GM18507 (cell line): Measurements from ENCODE around the gene LHFPL2.
A peak's percentile ranks its signal among the peaks of the same experiment; 100 is the strongest.

ENCODE experiments used
- DNase-seq: peaks from one replicate; pipeline ENCODE4 v3.0.0; 2011; ENCODE audit warnings: low read depth; ENCODE audit not compliant: insufficient read length; ENCODE audit errors: extremely low spot score
- FAIRE-seq: peaks from 2 replicates; lab custom pipeline; 2011; peaks lifted over from hg19 to GRCh38; lab: Jason Lieb, UNC

Gene LHFPL2

DNA sequence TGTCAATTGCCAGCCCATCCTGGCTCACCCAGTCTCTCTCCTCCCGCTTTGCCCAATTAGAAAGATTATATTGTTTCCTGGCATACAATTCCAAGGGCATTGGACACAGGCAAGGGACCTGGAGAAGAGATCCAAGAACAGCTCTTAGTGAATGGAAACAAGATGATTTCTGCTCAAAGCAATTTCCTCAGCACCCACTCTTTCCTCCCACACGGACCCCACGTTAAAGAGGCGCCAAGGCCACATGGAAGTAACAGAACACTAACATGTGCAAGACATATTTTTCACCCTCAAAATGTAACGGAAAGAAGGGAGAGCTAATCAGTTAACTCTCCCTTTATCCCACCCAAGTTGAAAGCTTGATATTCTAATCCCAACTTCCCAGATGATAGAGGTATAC, 111.2 kb downstream of the LHFPL2 start:
- DNase-seq (no peak), FAIRE-seq (no peak)

DNA sequence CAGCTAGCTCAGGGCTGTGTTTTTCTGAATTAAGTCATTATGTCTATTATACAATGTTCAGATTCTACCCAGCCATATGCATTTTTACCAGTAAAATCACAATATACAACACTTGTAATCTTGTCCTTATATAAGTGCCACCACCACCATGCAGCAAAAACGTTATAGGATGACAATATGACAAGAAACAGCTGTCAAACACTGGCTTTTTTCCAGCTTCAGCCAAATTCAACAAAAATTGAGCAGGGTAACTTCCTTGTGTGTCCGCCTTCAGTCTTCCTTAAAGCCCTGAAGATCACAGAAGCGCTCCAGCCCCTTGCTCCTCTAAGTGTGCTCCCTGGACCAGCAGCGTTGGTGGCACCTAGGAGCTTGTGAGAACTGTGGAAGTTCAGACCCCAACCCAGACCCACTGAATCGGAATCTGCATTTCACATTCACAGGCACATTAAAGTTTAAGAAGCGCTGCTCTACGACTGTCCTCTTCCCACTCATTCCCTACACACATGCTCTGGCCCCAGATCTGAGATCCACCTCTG, 111.8 kb downstream of the LHFPL2 start:
- DNase-seq (no peak), FAIRE-seq (no peak)

DNA sequence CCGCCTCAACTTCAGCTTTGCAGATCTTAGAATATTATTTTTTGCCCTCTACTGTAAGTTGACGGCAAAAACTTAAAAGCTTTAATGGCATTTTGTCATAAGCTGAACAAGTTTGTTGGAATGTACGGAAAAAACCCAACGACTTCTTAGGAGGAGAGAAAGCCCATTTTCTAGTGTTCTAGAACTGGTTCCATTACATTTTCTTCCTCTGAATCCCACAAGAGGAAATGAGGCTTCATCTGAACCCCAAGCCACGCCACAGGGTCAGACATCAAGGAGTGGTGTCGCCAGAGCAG, 113.7 kb downstream of the LHFPL2 start:
- no peak for FAIRE-seq

DNA sequence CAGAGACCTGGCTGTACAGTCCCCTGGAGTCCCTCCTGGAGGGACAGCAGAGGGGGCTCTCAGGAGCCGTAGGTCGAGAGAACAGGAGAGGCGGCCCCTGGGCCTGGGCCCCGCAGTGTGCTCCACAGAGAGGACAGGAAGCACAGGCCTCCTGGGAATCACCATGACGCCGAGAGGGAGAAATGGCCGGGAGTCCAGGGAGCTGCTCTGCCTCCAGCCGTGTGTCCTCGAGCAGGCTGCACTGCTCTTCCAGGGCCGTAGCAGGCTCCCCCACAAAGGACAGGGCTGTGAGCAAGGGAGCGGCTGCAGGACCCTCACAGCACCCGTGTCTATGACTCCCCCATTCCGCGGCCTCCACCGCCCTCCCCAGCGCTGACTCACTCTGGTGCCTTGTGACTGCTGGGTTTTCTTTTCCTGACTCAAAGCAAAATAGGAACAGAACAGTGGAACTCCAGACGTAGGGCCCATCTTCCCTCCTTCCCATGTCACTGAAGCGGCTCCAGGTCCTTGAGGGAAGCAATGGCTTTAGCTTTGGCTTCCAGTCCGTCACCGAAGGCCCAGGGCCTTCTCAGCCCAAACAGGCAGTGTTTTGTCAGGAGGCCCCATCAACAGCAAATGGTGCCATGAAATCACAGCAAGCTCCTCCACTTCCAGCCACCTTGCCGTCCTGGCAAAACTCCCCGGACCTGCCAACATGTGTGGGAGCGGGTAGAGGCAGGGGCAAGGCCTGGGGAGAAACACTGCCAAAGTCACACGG, 114.2 kb downstream of the LHFPL2 start:
- FAIRE-seq (no peak), DNase-seq (no peak)

More for the DNA sequence above, 113.7 kb downstream of the LHFPL2 start:
- DNase-seq = no peak

DNA sequence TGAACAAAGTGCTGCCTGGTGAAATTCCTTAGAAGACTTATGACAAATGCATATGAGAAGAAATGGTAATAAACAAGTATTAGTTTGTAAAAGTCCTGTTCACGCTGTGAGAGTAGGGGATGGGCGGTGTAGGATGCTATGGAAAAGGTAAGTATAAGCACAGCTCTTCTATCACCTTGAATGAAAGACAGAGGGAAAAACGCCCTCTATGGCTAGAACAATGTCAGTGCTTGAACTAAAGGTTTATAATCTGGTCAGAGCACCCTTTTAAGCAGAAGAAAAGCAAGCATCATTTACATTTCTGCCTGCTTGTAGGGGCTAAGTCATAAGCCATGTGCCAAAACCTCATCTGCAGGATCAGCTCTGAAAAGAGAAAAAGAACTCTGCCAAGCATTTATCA, 115.2 kb downstream of the LHFPL2 start:
- peak; percentile 54 for FAIRE-seq

DNA sequence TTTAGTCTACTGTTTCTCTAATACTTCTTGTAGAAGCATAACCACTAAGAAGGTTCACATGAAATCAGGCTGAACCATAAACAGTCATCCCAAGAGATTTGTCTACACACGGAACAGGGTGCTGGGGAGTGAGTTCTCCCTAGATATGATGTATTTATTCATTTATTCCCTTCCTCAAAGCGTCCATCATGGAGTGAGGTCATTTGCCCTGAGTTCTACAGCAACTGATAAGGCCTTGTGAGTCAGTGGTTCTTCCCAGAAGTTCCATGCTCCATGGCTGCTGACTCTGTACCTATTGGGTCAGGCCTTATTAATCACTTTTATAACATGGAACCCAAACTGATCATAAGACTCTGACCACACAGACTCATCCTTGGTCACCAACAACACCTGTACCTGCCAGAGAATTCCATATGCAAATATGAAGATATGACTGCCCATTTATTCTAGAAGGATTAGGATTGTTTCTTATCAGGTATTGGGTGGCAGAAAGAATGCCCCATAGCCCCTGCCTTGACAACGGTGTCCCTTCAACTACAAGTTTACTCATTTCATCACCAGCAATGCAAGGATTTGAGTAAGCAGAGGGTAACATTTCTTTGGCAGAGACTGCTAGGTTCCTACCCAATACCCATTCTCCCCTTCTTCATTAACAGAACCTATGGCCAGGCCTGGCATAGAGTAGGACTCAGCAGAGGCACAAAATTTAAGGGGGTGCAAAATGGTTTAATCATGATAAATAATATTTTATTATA, 118.1 kb downstream of the LHFPL2 start:
- no peak for FAIRE-seq
- no peak for DNase-seq

More for the DNA sequence above, 115.2 kb downstream of the LHFPL2 start:
- DNase-seq = no peak

DNA sequence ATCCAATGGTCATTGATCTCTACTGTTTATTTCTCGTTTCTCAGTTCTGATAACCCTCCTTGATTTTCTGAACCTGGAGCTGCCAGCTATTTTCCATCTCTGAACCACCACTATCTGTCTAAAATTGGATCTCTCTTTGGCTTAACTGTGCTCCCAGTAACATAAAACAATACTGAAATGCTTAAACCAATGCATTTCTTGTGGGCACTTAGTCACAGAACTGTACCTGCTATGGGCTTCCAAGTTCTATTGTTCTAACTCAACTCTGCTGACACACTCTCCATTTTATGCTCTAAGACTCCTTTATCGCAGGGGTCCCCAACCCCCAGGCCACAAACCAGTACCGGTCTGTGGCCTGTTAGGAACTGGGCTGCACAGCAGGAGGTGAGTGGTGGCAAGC, 120.6 kb downstream of the LHFPL2 start:
- DNase-seq = no peak
- FAIRE-seq = no peak

DNA sequence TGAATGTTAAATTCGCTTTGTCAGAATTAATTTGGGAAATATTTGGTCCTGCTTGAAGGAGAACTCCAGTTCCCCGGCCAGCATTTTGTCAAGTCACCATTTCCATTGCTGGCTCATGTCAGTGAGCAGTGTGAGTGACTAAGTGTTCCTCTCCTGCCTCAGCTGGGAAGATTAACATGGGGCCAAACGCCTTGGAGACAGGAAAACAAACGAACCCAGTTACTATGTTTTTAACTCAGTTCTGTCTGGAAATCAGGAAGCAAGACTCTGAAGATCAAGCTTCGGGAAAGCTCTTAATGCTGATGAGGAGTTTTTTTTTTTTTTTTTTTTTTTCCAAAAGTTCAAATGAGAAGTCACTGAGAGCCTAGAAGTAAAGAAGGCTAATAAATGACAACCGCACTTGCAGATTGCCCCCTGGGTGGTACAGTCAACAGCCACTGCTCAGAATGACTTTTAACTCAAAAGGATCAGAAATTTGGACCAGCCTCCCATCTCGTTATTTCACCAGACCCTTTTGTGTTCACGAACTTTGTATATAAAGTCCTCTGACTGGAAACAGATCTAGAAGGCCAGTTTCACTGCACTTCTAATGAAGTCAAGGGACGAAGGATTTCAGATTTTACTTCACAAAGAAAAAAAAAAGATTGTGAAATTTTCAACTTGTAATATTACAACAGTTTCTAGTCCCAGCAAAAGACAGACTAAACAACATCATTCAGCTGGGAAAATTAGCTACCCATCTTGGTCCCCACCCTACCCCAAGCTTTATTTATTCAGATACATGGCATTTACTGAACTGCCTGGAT, 121.3 kb downstream of the LHFPL2 start:
- DNase-seq = no peak
- no peak for FAIRE-seq

DNA sequence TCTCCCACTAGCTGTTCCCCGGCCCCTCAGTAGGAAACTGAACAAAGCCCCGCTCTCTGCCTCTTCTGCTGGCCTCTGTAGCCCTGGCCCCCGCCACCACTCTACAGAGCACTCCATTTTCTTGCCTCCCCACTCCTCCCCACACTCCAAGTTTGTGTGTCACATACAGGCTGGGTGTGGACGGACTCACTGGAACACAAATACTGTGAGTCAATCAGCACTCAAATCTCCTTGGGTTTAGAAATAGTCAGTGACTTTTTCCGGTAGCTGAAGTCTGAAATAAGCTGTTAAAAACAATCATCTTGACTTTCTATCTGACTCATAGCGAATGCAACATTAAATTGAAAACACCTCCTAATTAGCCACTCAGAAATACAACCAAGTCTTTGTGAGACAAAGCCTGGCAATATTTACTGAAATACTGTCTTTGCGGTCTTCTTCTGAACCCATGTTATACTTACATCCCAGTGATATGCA, 122.5 kb downstream of the LHFPL2 start:
- FAIRE-seq = no peak
- DNase-seq = no peak

DNA sequence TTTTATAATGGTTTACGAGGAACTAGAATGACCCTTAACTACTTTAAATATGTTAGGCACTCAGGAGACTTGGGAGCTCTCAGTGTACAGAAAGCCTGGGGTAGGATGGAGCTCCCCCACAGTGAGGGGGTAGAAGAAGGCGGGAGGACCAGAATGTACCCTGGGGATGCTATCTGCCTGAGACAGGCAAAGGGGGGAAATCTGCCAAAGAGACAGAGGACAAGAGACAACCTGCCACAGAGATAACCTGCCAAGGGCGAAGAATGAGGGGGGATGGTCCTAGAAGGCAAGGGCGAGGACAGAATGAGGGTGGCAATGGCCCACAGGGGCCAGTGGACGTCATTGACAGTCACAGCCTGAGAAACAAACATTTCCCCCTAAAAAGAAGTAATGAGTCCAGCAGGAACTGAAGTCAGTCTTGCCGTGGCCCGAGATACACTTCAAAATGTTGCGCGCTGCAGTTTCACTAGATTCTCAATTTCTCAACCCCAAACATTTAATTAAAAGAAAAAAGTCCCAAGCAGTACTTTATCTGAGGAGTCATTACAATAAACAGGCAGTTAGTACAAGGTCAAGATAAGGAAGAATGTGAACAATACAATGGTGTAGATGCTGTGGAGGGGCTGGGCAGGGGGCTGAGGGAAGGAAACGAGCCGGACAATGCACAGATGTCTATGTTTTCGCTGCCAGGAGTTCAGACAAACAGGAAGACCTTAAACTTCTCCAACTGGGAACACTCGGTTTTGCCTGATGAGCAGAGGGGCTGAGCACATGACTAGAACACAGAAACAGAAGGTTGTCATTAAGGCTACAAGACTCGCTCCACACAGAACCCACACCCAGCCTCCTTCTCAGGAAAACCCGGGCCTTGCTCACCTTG, 125.0 kb downstream of the LHFPL2 start:
- FAIRE-seq (no peak), DNase-seq (no peak)

DNA sequence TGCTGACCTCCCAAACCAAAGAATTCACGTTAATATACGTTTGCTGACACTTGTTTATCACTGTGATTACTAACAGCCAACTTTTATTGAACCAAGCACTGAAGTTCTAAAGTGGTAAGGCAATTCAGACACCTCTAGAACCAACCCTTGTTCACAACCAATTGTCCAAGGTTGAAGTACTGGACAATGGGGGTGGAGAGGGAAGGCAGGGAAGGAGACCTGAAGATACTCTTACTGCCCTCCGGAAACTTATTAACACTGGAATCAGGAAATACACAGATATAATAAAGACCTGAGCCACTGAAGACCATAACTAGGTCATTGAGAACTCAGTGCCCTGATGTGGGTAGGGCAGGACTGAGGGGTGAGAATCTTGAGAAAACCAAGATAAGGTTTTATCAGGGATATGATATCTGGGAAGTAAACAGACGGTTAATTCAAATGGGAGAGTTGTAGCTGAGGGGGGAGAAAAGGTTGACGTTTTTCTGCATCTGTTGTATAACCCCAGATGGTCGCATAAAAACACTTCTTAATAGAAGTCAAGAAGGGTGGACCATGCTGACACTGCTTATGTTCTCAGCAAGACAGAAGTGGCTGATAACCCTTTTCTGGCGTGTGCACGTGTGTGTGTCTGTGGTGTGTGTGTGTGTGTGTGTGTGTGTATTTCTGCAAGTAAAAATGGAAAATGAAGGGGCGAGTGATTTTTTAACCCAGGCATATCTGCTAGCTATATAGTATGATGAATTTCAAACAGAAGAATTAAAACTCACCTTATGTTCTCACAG, 125.9 kb downstream of the LHFPL2 start:
- FAIRE-seq = no peak
- no peak for DNase-seq

DNA sequence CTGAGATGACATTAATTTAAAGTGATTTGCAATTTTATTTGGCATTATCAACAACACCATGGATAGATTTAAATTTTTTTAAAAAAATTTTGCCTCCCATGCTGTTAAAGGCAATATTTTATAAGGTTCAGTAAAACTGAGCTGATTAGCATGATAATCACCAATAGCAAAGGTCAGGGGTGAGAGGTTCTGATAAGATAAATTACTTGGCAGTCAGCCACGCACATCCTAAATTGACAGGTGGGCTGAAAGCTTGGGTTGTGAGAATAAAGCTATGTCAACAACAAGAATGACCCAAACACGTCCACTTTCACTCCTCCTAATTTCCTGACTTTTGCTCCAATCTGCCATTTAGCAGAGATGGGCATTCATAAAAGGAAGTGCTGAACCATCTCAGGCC, 127.1 kb downstream of the LHFPL2 start:
- FAIRE-seq (no peak), DNase-seq (no peak)

DNA sequence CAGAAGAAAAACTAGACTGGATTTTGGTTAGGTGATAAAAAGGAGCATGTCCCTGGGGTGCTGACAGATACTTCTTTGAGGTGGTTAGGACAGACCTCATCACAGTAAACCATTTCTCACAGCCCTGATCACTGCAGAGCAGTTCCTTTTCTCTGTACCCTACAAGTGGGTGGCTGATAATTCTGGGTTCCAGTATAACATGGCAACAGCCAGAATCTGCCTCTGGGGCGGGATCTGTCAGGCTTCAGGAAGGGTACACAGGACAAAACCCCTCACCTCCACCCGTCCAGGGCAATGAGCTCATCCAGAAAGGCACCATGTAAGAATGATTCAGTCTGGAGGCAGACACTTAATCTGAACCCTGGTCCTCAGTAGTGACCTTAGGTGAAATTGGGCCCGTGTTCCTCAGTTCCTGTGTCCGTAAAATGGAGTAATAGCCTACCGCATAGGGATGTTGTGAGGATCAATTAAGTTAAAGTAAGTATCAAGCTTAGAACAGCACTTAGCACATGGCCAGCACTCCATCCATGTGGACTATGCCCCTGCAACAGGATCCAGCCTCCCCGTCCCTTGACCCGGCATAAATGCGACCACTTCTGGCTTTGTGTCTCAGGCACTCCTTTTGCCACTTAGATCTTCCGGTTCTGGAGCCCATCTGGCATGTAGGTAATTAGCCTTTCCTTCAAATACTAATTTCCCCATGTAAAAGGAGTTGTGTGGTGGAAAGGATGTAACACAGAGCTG, 129.2 kb downstream of the LHFPL2 start:
- DNase-seq (no peak), FAIRE-seq (no peak)

DNA sequence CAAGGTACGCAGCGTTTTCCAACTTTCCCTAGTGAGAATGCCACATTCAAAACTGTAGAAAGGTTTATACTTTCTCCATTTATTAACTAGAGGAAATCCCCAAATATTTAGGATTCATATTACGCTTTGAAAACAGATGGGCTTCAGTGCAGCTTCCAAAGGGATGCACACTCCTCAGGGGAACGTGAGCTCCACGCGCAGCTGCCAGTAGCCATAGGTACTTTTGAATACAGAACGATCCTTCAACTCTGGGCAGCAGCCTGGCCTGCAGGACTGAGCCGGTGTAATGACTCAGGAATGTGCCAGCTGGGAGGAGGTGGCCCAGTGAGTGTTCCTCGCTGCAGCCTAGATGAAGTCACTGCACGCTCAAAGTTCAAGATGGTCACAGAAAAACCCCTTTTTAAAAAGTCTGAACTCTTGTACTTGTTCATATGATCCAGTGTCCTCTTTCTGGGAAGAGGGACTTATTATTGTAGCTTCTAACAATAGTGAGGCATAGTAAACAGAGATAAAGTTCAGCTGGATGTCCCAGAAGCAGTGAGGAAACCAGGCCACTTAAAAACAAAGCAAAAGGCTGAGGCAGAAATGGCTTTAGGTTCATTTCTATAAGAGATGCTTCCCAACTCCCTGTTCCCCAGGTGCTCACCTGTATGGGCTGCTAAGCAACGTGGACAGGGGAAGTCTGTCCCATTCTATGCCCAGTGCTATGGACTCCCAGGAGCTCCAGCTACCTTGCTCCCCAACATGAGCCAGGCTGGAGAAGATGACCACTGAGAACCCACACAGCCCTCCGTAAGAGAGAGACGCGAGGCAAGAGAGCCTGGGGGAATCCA, 130.0 kb downstream of the LHFPL2 start:
- FAIRE-seq (no peak), DNase-seq (no peak)

DNA sequence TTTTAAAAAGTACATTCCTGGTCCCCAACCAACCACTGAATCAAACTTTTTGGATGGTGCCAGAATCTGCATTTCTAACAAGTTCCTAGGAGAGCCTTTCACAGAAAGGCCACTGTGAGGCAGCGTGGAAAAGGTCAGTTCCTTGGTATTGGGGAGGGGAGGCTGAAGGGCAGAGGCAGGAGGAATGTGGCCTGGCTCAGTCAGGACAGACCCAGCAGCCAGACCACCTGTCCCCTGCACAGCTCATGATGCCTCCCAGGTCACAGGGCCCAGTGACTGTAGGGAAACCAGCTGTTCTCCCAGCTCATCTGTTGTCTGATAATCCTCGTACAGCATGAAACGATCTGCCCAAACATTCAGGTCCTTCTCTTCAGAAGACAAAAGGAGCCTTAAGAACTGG, 132.9 kb downstream of the LHFPL2 start:
- DNase-seq = no peak
- no peak for FAIRE-seq

DNA sequence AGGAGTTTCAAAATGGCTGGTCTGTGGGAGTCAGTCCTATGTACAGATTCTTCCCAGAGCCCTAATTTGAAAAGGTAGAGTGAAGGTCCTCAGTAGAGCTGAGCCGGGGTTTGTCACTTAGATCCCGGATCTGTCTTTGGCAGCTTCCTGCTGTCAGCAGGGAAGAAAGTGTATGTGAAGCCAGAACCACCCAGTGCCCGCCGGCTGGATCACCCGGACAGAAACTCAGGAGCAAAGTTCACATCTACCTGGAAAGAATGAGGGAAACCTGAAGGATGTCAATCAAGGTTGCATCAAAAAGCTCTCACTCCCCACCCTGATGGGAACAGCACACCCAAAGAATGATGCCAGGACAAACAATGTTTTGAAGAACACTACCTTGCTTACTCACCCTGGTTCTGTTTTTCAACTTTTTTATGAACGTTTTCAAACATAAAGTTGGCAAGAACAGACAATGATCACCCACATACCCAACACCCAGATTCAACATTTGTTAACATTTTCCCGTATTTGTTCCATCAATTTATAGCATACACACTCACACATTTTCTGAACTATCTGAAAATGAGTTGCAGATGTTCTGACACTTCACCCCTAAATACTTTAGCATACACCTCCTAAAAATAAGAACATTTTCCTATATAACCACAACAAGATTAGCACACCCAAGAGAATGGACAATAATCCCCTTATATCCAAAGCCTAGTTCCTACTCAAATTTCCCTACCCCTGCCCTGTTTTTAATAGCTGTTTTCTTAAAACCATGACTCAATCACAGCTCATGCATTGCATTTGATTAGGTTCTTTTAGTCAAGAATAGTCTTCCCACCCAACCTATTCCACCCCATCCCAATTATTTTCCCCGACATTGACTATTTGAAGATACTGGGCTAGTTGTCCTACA, 133.9 kb downstream of the LHFPL2 start:
- DNase-seq = no peak
- no peak for FAIRE-seq
